Pancreas (tissue), 10 donors: ENCODE data around the gene BAD. TPM values are rescaled to one million over a fixed set of nuclear protein-coding genes. Genes with fewer than 3 reads are reported as not detected.
A peak's percentile ranks its signal among the peaks of the same experiment; 100 is the strongest.

ENCODE experiments used
- ATAC-seq, 4 donors: fragments of 200-7000 bp; cut with Tn5 transposase; one replicate each; pipeline versions ENCODE4 v1.8.0 to v1.9.1; 2020; ENCODE audit warnings: mild to moderate bottlenecking in 4 of 4, moderate library complexity in 4 of 4
- DNase-seq, 6 donors: peaks; one replicate each; pipeline ENCODE4 v3.0.0-alpha.2; 2020
- FAIRE-seq: peaks from 2 replicates; lab custom pipeline; 2012; peaks lifted over from hg19 to GRCh38; lab: Jason Lieb, UNC
- H3K27ac ChIP-seq, 4 donors: fragments of 200-600 bp; sonication (generic); 1 replicate in 3 of 4; 2 replicates in 1 of 4; pipeline versions ENCODE4 v1.5.0 to v1.8.0; 2020
- H3K27me3 ChIP-seq, 4 donors: fragments of 200-600 bp; one replicate each; pipeline ENCODE4 v1.8.0; 2021
- H3K36me3 ChIP-seq, 3 donors: fragments of 200-600 bp; sonication (generic) in 1 of 3; one replicate each; pipeline versions ENCODE4 v1.5.0 to v1.8.0; 2020 to 2021
- H3K4me1 ChIP-seq, 3 donors: fragments of 200-600 bp; one replicate each; pipeline ENCODE4 v1.8.0; 2021
- H3K4me3 ChIP-seq, 4 donors: fragments of 200-600 bp; sonication (generic) in 2 of 4; one replicate each; pipeline versions ENCODE4 v1.5.0 to v1.8.0; 2020 to 2021
- H3K9me3 ChIP-seq, 4 donors: fragments of 200-600 bp; one replicate each; pipeline ENCODE4 v1.8.0; 2021
- CTCF ChIP-seq, 4 donors: fragments of 200-600 bp; sonication (generic) in 3 of 4; IDR thresholded peaks; one replicate each; pipeline versions ENCODE4 v1.5.0 to v1.8.0; 2021; ENCODE audit warnings: antibody characterized with exemption in 4 of 4
- WGBS, 2 donors: extraction: QIAGEN DNeasy Blood & Tissue Kit; methylation state at CpG; one replicate each; pipeline ENCODE4 v1.1.7; 2013; 5-methylcytosine and 5-hydroxymethylcytosine counted together
- intact Hi-C, 3 donors: fragments of 100-400 bp; cut with DNase I; formaldehyde crosslinking; loops; one replicate each; pipeline versions ENCODE4 v1.11.1 to v1.14.2; 2022
- polyA plus RNA-seq, 2 donors: library from polyadenylated mRNA; stranded (reverse); fragments of 200-250 nt; gene quantifications; one replicate each; pipeline ENCODE4 v1.2.3, GENCODE V29; 2013
- total RNA-seq, 6 donors: library from RNA; stranded (reverse); fragmentation: NEBNext Ultra II Directional in 4 of 6; extraction: Animal tissue kit (Norgen Biotek cat#: 25700) in 4 of 6; gene quantifications; one replicate each; pipeline versions ENCODE4 v1.2.1 to v1.2.4, GENCODE V29; 2021 to 2023
- donor health status: healthy with polysubstance abuse.
- donor health status: DM: no; HTN: no; CAD: no; lungs with moderate emphysema.
- donor health status: DM: no; HTN: no; CAD: no.
- donor health status: control.
- donor health status: control.
- donor health status: Bipolar disorder and iron deficiency.
- donor health status: DM: yes; HTN: yes; CAD: no.
- donor health status: DM: no; HTN: no; CAD: no.
- donor health status: DM: no; HTN: no; CAD: no.
- donor health status: DM: yes; HTN: yes; CAD: no.

The BAD gene
- total and polyA plus RNA-seq, 8 donors = 21.5 to 66.3 (median 24.5) TPM

DNA sequence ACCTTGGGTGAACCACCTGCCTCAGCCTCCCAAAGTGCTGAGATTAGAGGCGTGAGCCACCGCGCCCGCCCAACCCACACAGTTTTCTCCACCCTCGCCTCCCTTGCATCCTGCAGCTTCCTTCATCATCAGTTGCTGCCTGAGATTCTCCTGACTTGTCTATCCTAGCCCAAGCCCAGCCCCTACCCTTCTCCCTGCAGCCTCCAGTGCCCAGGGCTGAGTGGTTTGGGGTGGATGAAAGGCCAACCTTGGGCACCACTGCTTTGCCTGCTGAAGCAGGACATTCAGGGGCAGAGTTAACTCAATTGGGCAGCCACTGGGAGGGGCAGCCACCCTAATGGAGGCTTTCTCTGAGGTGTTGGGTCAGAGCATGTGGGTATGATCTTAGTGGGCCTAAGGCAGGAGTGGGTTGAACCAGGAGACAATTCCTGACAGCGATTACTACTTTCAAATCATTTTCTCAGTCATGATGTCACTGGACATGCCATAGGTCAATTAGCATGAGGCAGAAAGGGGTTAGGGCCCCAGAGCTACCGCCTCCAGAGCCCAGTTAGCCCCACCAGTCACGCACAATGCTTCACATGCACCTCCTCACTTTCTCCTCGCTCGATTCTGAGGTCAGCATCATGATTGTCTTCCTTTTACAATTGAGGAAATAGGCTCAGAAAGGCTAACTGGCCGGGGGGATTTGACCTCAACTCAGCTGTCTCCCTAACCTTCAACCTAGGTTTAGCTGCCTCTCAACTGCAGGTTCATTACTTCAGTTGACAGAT lies 44.6 kb downstream of the BAD start:
- peak overlapping the region in 2 of 4 donors; percentile 78 for H3K4me3 ChIP-seq
- WGBS, 2 donors = 71% methylated on average over 11 of the region's 11 CpGs
- FAIRE-seq = no peak
- peak overlapping the region; percentile 97 to 100 (median 98) for H3K27ac ChIP-seq
- peaks cover 29 to 57% (median 51%) of the 10 kb centered on the region in 3 donors for H3K4me1 ChIP-seq
- intact Hi-C loops = no loop called here
- TF ChIP-seq CTCF (IDR thresholded peaks at IDR 0.05) = no peak
- no peaks in the 10 kb centered on the region for H3K9me3 ChIP-seq
- no peaks in the 10 kb centered on the region for H3K27me3 ChIP-seq
- no peak for ATAC-seq
- peak in 1 of 6 donors; percentile 49 for DNase-seq
- H3K36me3 ChIP-seq = no peaks in the 10 kb centered on the region

DNA sequence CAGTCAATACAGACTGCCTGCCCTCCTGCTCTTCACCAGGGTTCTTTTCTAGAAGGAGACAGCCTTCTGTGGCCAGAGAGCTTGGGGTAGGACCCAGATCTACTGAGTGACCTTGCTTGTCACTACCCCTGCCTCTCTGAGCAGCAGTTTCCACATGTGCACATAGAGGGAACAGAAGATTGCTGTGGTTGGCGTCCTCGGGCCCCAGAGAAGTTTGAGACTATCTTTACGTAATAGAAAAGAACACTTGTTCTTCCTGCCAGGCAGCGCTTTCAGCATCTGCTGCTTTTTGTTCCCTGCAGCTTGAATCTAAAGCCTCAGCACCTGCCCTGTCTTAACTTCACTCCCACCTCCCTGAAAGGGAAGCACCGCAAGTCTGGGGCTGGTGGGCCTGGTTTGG lies 45.5 kb downstream of the BAD start:
- Histone ChIP-seq H3K27ac (peak overlapping the region in 3 of 4 donors; percentile 97 to 100 (median 97)), H3K4me3 (no peak overlapping the region), H3K27me3 (no peaks in the 10 kb centered on the region), H3K9me3 (no peaks in the 10 kb centered on the region), H3K36me3 (no peaks in the 10 kb centered on the region), H3K4me1 (peaks cover 29 to 55% (median 51%) of the 10 kb centered on the region in 3 donors)
- no peak for TF ChIP-seq CTCF (IDR thresholded peaks at IDR 0.05)
- ATAC-seq = no peak
- intact Hi-C loops = no loop called here
- 55 to 59% methylated on average over 5 of the region's 5 CpGs for WGBS, 2 donors
- peak in 2 of 6 donors; percentile 24 to 38 for DNase-seq
- no peak for FAIRE-seq

GRCh38 chr11:64238076-64238475 lies 46.4 kb downstream of the BAD start:
- peak overlapping the region; percentile 46 to 100 (median 97) for H3K27ac ChIP-seq
- 46 to 51% methylated on average over 9 of the region's 9 CpGs for WGBS, 2 donors
- peaks cover 29 to 51% (median 46%) of the 10 kb centered on the region in 3 donors for H3K4me1 ChIP-seq

DNA sequence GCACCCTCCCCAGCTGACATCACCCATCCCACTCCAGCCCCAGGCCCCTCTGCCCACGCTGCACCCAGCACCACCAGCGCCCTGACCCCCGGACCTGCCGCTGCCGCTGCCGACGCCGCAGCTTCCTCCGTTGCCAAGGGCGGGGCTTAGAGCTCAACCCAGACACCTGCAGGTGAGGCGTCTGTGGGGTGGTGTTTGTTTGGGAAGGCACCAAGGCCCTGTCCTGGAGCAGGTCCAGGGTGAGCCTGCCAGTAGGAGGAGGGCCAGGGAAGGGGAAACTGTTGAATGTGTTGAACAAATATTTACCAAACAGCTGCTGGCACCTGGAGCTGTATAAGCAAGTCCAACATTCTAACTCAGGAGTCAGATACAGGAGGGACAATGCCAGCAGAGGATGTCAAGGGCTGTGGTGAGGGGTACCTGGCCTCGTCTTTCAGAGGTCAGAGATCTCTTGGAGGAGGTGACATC lies 46.9 kb downstream of the BAD start:
- intact Hi-C loops = no loop called here
- FAIRE-seq (no peak), DNase-seq (peak; percentile 88 to 99 (median 98)), ATAC-seq (peak; percentile 23 to 47 (median 36))
- Histone ChIP-seq H3K27me3 (no peaks in the 10 kb centered on the region), H3K4me1 (peaks cover 29 to 45% (median 40%) of the 10 kb centered on the region in 3 donors), H3K4me3 (peak overlapping the region in 2 of 4 donors; percentile 28 to 31), H3K9me3 (no peaks in the 10 kb centered on the region), H3K36me3 (no peaks in the 10 kb centered on the region), H3K27ac (peak overlapping the region; percentile 73 to 100 (median 97))
- no peak for TF ChIP-seq CTCF (IDR thresholded peaks at IDR 0.05)
- 21 to 22% methylated on average over 12 of the region's 12 CpGs for WGBS, 2 donors

More at GRCh38 chr11:64238076-64238475, 46.4 kb downstream of the BAD start:
- Histone ChIP-seq H3K27me3 (no peaks in the 10 kb centered on the region), H3K36me3 (no peaks in the 10 kb centered on the region), H3K4me3 (no peak overlapping the region), H3K9me3 (no peaks in the 10 kb centered on the region)
- intact Hi-C loops = no loop called here
- FAIRE-seq (no peak), DNase-seq (peak in 3 of 6 donors; percentile 36 to 79 (median 43)), ATAC-seq (no peak)
- TF ChIP-seq CTCF (IDR thresholded peaks at IDR 0.05) = no peak
